MM.1S (cell line): ENCODE measurements around the gene MAGI3.

Experiments used
- DNase-seq: peaks from one replicate; pipeline ENCODE4 v3.0.0-alpha.2; 2015
- H2AFZ ChIP-seq: fragments of 300-600 bp; sonication (generic); 2 replicates; pipeline ENCODE4 v1.6.0; 2016; ENCODE audit warnings: antibody characterized with exemption, low read length
- H3F3A ChIP-seq: fragments of 300-600 bp; sonication (generic); 2 replicates; pipeline ENCODE4 v1.6.1; 2016; ENCODE audit warnings: mild to moderate bottlenecking, antibody characterized with exemption, low read length, moderate library complexity, mixed read lengths; ENCODE audit not compliant: insufficient read depth
- H3K27ac ChIP-seq: fragments of 300-600 bp; sonication (generic); 2 replicates; pipeline ENCODE4 v1.5.1; 2016; ENCODE audit warnings: mild to moderate bottlenecking, low read length
- H3K27me3 ChIP-seq: fragments of 300-600 bp; sonication (generic); replicated peaks from 2 replicates; pipeline ENCODE4 v1.6.0; 2016; ENCODE audit warnings: low read length; ENCODE audit not compliant: insufficient read depth
- H3K36me3 ChIP-seq: fragments of 300-600 bp; sonication (generic); replicated peaks from 2 replicates; pipeline ENCODE4 v1.6.1; 2016; ENCODE audit warnings: mild to moderate bottlenecking, low read length, mixed read lengths; ENCODE audit not compliant: insufficient read depth
- H3K4me1 ChIP-seq: fragments of 300-600 bp; sonication (generic); 2 replicates; pipeline ENCODE4 v1.6.1; 2016; ENCODE audit warnings: low read length, mixed read lengths
- H3K4me2 ChIP-seq: fragments of 300-600 bp; sonication (generic); 2 replicates; pipeline ENCODE4 v1.6.0; 2016; ENCODE audit warnings: low read depth, low read length
- H3K4me3 ChIP-seq: fragments of 300-600 bp; sonication (generic); 2 replicates; pipeline ENCODE4 v1.5.1; 2016; ENCODE audit warnings: low read length, mixed read lengths
- H3K79me2 ChIP-seq: fragments of 300-600 bp; sonication (generic); 2 replicates; pipeline ENCODE4 v1.6.1; 2016; ENCODE audit warnings: mixed run types, low read length, mixed read lengths
- H3K9ac ChIP-seq: fragments of 300-600 bp; sonication (generic); 2 replicates; pipeline ENCODE4 v1.6.1; 2016; ENCODE audit warnings: low read length, mixed read lengths
- H3K9me2 ChIP-seq: fragments of 300-600 bp; sonication (generic); replicated peaks from 2 replicates; pipeline ENCODE4 v1.6.1; 2016; ENCODE audit warnings: mild to moderate bottlenecking, low read length, mixed read lengths; ENCODE audit not compliant: insufficient read depth
- H3K9me3 ChIP-seq: fragments of 300-600 bp; sonication (generic); replicated peaks from 2 replicates; pipeline ENCODE4 v1.6.1; 2016; ENCODE audit warnings: mild to moderate bottlenecking, low read length, mixed read lengths; ENCODE audit not compliant: insufficient read depth
- H4K20me1 ChIP-seq: fragments of 300-600 bp; sonication (generic); 2 replicates; pipeline ENCODE4 v1.6.1; 2016; ENCODE audit warnings: mild to moderate bottlenecking, low read length, moderate library complexity, mixed read lengths; ENCODE audit not compliant: insufficient read depth
- EZH2 ChIP-seq: fragments of 300-600 bp; sonication (generic); optimal IDR thresholded peaks from 2 replicates; pipeline ENCODE3; 2017; ENCODE audit warnings: low read depth, mild to moderate bottlenecking, antibody characterized with exemption, low read length, mixed read lengths
- EZH2phosphoT487 ChIP-seq: fragments of 300-600 bp; sonication (generic); IDR thresholded peaks from 2 replicates; pipeline ENCODE4 v1.6.1; 2018; ENCODE audit warnings: antibody characterized with exemption, low read length
- TF ChIP-seq, protein P1 (sequence below): fragments of 300-600 bp; sonication (generic); IDR thresholded peaks from 2 replicates; pipeline ENCODE4 v1.5.1; 2016; ENCODE audit warnings: antibody characterized with exemption, low read length, mixed read lengths

The MAGI3 gene

DNA sequence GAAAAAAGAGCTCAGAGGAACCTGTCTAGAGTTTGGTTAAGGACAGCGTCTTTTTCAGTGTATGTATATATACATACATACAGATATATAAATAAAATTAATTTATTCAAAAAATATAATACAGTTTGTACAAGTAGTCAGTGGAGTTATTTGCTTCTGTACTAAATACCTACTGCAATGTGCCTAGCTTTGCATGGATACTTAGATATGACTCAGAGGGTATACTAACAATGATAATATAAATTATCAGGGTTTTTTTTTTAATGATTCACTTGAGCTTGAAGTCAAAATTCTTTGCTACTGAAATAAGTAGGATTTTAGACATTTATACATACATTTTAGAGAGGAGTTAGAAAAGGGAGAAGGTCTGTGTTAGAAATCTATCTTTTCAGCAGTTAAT, 251.1 kb downstream of the MAGI3 start:
- no peak overlapping the region for H3K4me2 ChIP-seq
- H3K36me3 ChIP-seq, result no peaks in the 10 kb centered on the region
- TF ChIP-seq EZH2phosphoT487, result no peak
- TF ChIP-seq, protein P1, sequence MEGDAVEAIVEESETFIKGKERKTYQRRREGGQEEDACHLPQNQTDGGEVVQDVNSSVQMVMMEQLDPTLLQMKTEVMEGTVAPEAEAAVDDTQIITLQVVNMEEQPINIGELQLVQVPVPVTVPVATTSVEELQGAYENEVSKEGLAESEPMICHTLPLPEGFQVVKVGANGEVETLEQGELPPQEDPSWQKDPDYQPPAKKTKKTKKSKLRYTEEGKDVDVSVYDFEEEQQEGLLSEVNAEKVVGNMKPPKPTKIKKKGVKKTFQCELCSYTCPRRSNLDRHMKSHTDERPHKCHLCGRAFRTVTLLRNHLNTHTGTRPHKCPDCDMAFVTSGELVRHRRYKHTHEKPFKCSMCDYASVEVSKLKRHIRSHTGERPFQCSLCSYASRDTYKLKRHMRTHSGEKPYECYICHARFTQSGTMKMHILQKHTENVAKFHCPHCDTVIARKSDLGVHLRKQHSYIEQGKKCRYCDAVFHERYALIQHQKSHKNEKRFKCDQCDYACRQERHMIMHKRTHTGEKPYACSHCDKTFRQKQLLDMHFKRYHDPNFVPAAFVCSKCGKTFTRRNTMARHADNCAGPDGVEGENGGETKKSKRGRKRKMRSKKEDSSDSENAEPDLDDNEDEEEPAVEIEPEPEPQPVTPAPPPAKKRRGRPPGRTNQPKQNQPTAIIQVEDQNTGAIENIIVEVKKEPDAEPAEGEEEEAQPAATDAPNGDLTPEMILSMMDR, result no peak
- TF ChIP-seq EZH2, result no peak
- DNase-seq, result no peak
- H3K27me3 ChIP-seq, result no peaks in the 10 kb centered on the region
- no peak overlapping the region for H3K27ac ChIP-seq
- no peaks in the 10 kb centered on the region for H3K4me1 ChIP-seq
- H4K20me1 ChIP-seq, result no peaks in the 10 kb centered on the region
- H3K9me3 ChIP-seq, result no peaks in the 10 kb centered on the region
- no peaks in the 10 kb centered on the region for H3F3A ChIP-seq
- H2AFZ ChIP-seq, result no peak overlapping the region
- no peak overlapping the region for H3K4me3 ChIP-seq
- H3K9me2 ChIP-seq, result no peaks in the 10 kb centered on the region
- H3K79me2 ChIP-seq, result no peaks in the 10 kb centered on the region
- no peak overlapping the region for H3K9ac ChIP-seq

GRCh38 chr1:113647164-113647563, 256.8 kb downstream of the MAGI3 start:
- TF ChIP-seq EZH2 (no peak), EZH2phosphoT487 (no peak)
- TF ChIP-seq, protein P1, result no peak
- H3K4me3 ChIP-seq, result no peak overlapping the region
- H4K20me1 ChIP-seq, result no peaks in the 10 kb centered on the region
- no peak for DNase-seq
- H3F3A ChIP-seq, result no peaks in the 10 kb centered on the region
- no peaks in the 10 kb centered on the region for H3K36me3 ChIP-seq
- no peaks in the 10 kb centered on the region for H3K4me1 ChIP-seq
- H3K27me3 ChIP-seq, result no peaks in the 10 kb centered on the region
- H3K9me2 ChIP-seq, result no peaks in the 10 kb centered on the region
- H3K9ac ChIP-seq, result no peak overlapping the region
- H3K4me2 ChIP-seq, result no peak overlapping the region
- no peaks in the 10 kb centered on the region for H3K9me3 ChIP-seq
- no peak overlapping the region for H2AFZ ChIP-seq
- H3K79me2 ChIP-seq, result no peaks in the 10 kb centered on the region
- no peak overlapping the region for H3K27ac ChIP-seq

GRCh38 chr1:113648478-113648877, 258.2 kb downstream of the MAGI3 start:
- Histone ChIP-seq H3K4me1 (no peaks in the 10 kb centered on the region), H2AFZ (no peak overlapping the region), H3K27ac (no peak overlapping the region), H3F3A (no peaks in the 10 kb centered on the region), H3K4me3 (no peak overlapping the region), H3K36me3 (no peaks in the 10 kb centered on the region), H4K20me1 (no peaks in the 10 kb centered on the region), H3K79me2 (no peaks in the 10 kb centered on the region), H3K4me2 (no peak overlapping the region), H3K27me3 (no peaks in the 10 kb centered on the region), H3K9me3 (no peaks in the 10 kb centered on the region), H3K9me2 (no peaks in the 10 kb centered on the region), H3K9ac (no peak overlapping the region)
- TF ChIP-seq, protein P1, result no peak
- no peak for DNase-seq

DNA sequence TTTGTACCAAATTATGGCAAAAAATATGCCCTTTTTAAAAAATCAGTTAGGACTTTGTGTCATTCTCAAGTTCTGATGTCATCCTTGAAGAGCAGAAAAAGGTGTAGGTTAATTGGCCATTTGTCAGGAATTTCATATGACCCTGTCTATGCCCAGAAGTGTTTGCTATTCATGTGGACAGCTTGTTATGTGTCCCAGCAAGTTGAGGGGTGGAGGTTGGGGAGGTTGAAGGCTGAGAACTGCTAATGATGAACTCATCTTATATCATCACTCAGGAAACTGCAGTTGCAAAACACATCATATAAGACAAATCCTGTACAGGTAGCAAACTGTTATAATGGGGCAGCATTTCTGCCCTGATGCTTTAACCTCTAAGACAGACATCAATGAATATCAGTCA, 262.5 kb downstream of the MAGI3 start:
- no peaks in the 10 kb centered on the region for H3K36me3 ChIP-seq
- H3K27ac ChIP-seq, result no peak overlapping the region
- 0 out of 2 replicates have a peak, but pooled peaks cover 8% of the 10 kb centered on the region for H3F3A ChIP-seq
- no peaks in the 10 kb centered on the region for H3K9me3 ChIP-seq
- no peak overlapping the region for H3K4me2 ChIP-seq
- no peaks in the 10 kb centered on the region for H3K27me3 ChIP-seq
- TF ChIP-seq EZH2phosphoT487 (no peak), EZH2 (no peak)
- TF ChIP-seq, protein P1, result no peak
- H3K9me2 ChIP-seq, result no peaks in the 10 kb centered on the region
- H3K79me2 ChIP-seq, result no peaks in the 10 kb centered on the region
- H3K4me3 ChIP-seq, result no peak overlapping the region
- DNase-seq, result no peak
- H3K9ac ChIP-seq, result no peak overlapping the region
- H4K20me1 ChIP-seq, result no peaks in the 10 kb centered on the region
- H3K4me1 ChIP-seq, result peaks cover 18% of the 10 kb centered on the region
- H2AFZ ChIP-seq, result no peak overlapping the region
